ENCODE data around the gene MAP1LC3B.

Gene MAP1LC3B

GRCh38 chr16:87439926-87440325, 47.8 kb downstream of the MAP1LC3B start:
- Mint-ChIP-seq H3K27ac (no peak overlapping the region), H3K27me3 (no peaks in the 10 kb centered on the region), H3K9me3 (no peaks in the 10 kb centered on the region), H3K4me1 (ENCODE audit: low read depth in 2 of 2) (peaks cover 11 to 17% of the 10 kb centered on the region in 2 donors), H3K4me3 (no peak overlapping the region), H3K36me3 (ENCODE audit: insufficient read depth) (peaks cover 6% of the 10 kb centered on the region)
- DNase-seq (no peak), ATAC-seq (replicated peaks) (no peak)

- no peaks in the 10 kb centered on the region for H3K9me3 Mint-ChIP-seq
- H3K4me3 Mint-ChIP-seq, result no peak overlapping the region
- H3K27ac Mint-ChIP-seq, result no peak overlapping the region
- H3K36me3 Mint-ChIP-seq (ENCODE audit: insufficient read depth), result peaks cover 24% of the 10 kb centered on the region
- H3K27me3 Mint-ChIP-seq, result no peaks in the 10 kb centered on the region
- ATAC-seq (replicated peaks) (no peak), DNase-seq (no peak)
- H3K4me1 Mint-ChIP-seq (ENCODE audit: low read depth in 2 of 2), result peaks cover 3 to 4% of the 10 kb centered on the region in 2 donors
These were observed 49.9 kb downstream of the MAP1LC3B start for GRCh38 chr16:87441886-87442580.

DNA sequence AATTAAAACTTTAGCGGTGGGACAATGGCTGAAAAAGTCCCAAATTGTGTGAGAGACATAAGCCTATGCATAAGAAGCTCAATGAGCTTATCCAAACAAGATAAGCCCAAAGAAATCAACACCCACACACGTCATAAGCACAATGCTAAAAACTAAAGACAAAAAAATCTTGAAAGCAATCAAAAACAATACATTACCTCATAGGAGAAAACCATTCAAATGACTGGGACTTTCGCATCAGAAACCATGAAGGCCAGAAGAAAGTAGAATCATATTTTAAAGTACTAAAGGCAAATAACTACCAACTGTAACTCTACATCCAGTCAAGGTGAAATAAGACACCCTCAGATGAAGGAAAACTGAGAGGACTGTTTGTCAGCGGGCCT, 50.4 kb downstream of the MAP1LC3B start:
- H3K27me3 Mint-ChIP-seq, result no peaks in the 10 kb centered on the region
- no peaks in the 10 kb centered on the region for H3K9me3 Mint-ChIP-seq
- DNase-seq (no peak), ATAC-seq (replicated peaks) (no peak)
- no peak overlapping the region for H3K4me3 Mint-ChIP-seq
- H3K27ac Mint-ChIP-seq, result no peak overlapping the region
- peaks cover 25% of the 10 kb centered on the region for H3K36me3 Mint-ChIP-seq (ENCODE audit: insufficient read depth)
- peaks cover 4% of the 10 kb centered on the region in 2 donors for H3K4me1 Mint-ChIP-seq (ENCODE audit: low read depth in 2 of 2)

DNA sequence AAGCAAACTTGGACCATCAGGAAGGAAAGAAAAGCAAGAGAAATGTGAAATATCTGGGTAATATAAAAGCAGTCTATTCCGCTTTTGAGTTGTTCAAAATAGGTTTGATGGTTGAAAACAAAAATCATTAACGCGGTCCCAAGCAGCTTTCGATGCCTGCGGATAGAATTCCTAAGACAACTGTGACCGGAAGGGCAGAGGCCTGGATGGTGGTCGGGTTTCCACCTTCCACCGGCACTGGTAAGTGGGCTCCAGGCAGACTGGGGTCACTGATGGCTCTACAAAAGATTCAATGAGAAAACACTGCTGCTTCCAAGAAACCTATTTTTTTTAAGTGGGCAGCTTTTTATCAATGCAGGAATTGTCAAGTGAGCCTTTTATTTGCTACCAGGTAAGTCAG, 50.9 kb downstream of the MAP1LC3B start:
- Mint-ChIP-seq H3K36me3 (ENCODE audit: insufficient read depth) (peaks cover 25% of the 10 kb centered on the region), H3K9me3 (no peaks in the 10 kb centered on the region), H3K27ac (no peak overlapping the region), H3K27me3 (no peaks in the 10 kb centered on the region), H3K4me1 (ENCODE audit: low read depth in 2 of 2) (peaks cover 3 to 4% of the 10 kb centered on the region in 2 donors), H3K4me3 (no peak overlapping the region)
- no peak for DNase-seq
- no peak for ATAC-seq (replicated peaks)

DNA sequence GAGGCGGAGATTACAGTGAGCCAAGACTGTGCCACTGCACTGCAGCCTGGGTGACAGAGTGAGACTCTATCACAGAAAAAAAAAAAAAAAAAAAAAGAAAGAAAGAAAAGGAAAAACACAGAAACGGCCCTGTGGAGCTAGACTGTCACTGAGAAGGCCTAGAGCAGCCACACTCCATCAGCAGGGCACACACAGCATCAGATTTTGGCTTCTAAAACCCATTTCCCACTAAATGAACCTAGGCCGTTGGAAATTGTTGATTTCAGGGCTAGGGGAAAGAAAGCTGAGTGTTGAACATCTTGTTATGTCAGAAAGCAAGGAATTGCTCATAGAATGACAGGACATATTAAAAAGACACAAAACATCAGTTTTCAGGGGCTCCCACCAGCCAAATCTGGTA, 51.8 kb downstream of the MAP1LC3B start:
- H3K36me3 Mint-ChIP-seq (ENCODE audit: insufficient read depth), result peaks cover 31% of the 10 kb centered on the region
- H3K4me1 Mint-ChIP-seq (ENCODE audit: low read depth in 2 of 2), result peaks cover 0 to 4% of the 10 kb centered on the region in 2 donors
- no peak overlapping the region for H3K27ac Mint-ChIP-seq
- H3K4me3 Mint-ChIP-seq, result no peak overlapping the region
- H3K27me3 Mint-ChIP-seq, result no peaks in the 10 kb centered on the region
- no peak for DNase-seq
- H3K9me3 Mint-ChIP-seq, result no peaks in the 10 kb centered on the region
- no peak for ATAC-seq (replicated peaks)

- no peak for DNase-seq
- H3K27ac Mint-ChIP-seq, result no peak overlapping the region
- H3K36me3 Mint-ChIP-seq (ENCODE audit: insufficient read depth), result peaks cover 36% of the 10 kb centered on the region
- no peak for ATAC-seq (replicated peaks)
- no peak overlapping the region for H3K4me3 Mint-ChIP-seq
- no peaks in the 10 kb centered on the region for H3K9me3 Mint-ChIP-seq
- H3K27me3 Mint-ChIP-seq, result no peaks in the 10 kb centered on the region
- H3K4me1 Mint-ChIP-seq (ENCODE audit: low read depth in 2 of 2), result peaks cover 0 to 4% of the 10 kb centered on the region in 2 donors
These were observed 53.4 kb downstream of the MAP1LC3B start for GRCh38 chr16:87445486-87445885.

GRCh38 chr16:87446479-87446878, 54.3 kb downstream of the MAP1LC3B start:
- Mint-ChIP-seq H3K9me3 (no peaks in the 10 kb centered on the region), H3K4me3 (no peak overlapping the region), H3K4me1 (ENCODE audit: low read depth in 2 of 2) (peaks cover 0 to 4% of the 10 kb centered on the region in 2 donors), H3K27ac (no peak overlapping the region), H3K36me3 (ENCODE audit: insufficient read depth) (peaks cover 36% of the 10 kb centered on the region), H3K27me3 (no peaks in the 10 kb centered on the region)
- ATAC-seq (replicated peaks) (no peak), DNase-seq (no peak)

- DNase-seq, result no peak
- no peak for ATAC-seq (replicated peaks)
These were observed 55.2 kb downstream of the MAP1LC3B start for GRCh38 chr16:87447323-87447722.

GRCh38 chr16:87448866-87449265, 56.7 kb downstream of the MAP1LC3B start:
- Mint-ChIP-seq H3K27me3 (no peaks in the 10 kb centered on the region), H3K4me1 (ENCODE audit: low read depth in 2 of 2) (peaks cover 0 to 11% of the 10 kb centered on the region in 2 donors), H3K4me3 (no peak overlapping the region), H3K27ac (peak overlapping the region; percentile 47 to 66), H3K9me3 (no peaks in the 10 kb centered on the region), H3K36me3 (ENCODE audit: insufficient read depth) (peaks cover 36% of the 10 kb centered on the region)
- DNase-seq (no peak), ATAC-seq (replicated peaks) (no peak)

More at GRCh38 chr16:87447323-87447722, 55.2 kb downstream of the MAP1LC3B start:
- Mint-ChIP-seq H3K36me3 (ENCODE audit: insufficient read depth) (peaks cover 36% of the 10 kb centered on the region), H3K9me3 (no peaks in the 10 kb centered on the region), H3K27me3 (no peaks in the 10 kb centered on the region), H3K4me1 (ENCODE audit: low read depth in 2 of 2) (peaks cover 0 to 9% of the 10 kb centered on the region in 2 donors), H3K4me3 (no peak overlapping the region), H3K27ac (no peak overlapping the region)

DNA sequence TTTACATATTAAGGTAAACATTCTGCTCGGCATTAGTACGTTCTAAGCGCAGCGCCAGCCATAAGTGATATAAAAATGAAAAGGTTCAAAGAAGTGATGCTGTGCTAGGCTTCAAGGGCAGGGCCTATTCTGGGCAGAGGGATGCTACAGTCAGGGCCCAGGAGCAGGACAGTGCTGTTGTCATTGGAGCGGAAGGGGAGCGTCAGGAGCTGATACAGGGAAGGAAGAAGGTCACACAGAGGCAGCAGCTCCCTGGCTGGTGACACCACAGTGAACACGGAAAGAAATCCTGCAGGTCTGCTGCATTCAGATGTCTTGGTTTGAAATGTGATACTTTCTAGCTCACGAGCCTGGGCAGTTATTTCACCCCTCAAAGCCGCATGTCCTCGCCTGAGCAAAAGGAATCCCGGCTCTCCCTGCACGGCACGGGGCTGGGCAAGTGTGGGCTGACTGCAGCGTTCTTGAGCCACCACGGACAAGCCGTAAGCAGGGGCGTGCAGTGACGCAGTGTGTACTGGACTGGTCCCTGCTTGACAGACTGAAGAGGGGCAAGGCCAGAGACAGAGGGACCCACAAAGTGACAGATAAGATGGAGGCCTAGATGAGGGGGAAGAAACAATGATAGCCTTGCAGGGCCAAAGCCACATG, 59.6 kb downstream of the MAP1LC3B start:
- DNase-seq (no peak), ATAC-seq (replicated peaks) (no peak)
- Mint-ChIP-seq H3K4me1 (ENCODE audit: low read depth in 2 of 2) (peaks cover 0 to 9% of the 10 kb centered on the region in 2 donors), H3K36me3 (ENCODE audit: insufficient read depth) (peaks cover 16% of the 10 kb centered on the region), H3K4me3 (no peak overlapping the region), H3K27me3 (no peaks in the 10 kb centered on the region), H3K27ac (peak overlapping the region; percentile 26 to 66), H3K9me3 (no peaks in the 10 kb centered on the region)

- Mint-ChIP-seq H3K27ac (no peak overlapping the region), H3K4me1 (ENCODE audit: low read depth in 2 of 2) (peaks cover 9 to 16% of the 10 kb centered on the region in 2 donors), H3K9me3 (no peaks in the 10 kb centered on the region), H3K4me3 (no peak overlapping the region), H3K27me3 (no peaks in the 10 kb centered on the region), H3K36me3 (ENCODE audit: insufficient read depth) (peaks cover 10% of the 10 kb centered on the region)
- ATAC-seq (replicated peaks) (no peak), DNase-seq (no peak)
These were observed 61.2 kb downstream of the MAP1LC3B start for GRCh38 chr16:87453326-87453725.
